Sigmoid colon (tissue), 7 donors: Measurements from ENCODE around the gene CEP250. TPM values are rescaled to one million over a fixed set of nuclear protein-coding genes. Genes with fewer than 3 reads are reported as not detected.

ENCODE experiments used
- DNase-seq: peaks from one replicate; pipeline ENCODE4 v3.0.0-alpha.2; 2019
- H3K27ac ChIP-seq, 4 donors: fragments of 200-600 bp; sonication (generic); one replicate each; pipeline ENCODE4 v1.5.1; 2016 to 2019; ENCODE audit warnings: mild to moderate bottlenecking in 1 of 4
- H3K27me3 ChIP-seq, 3 donors: fragments of 200-600 bp; sonication (generic); one replicate each; pipeline ENCODE4 v1.5.1; 2019; ENCODE audit warnings: mild to moderate bottlenecking in 1 of 3
- H3K36me3 ChIP-seq, 4 donors: fragments of 200-600 bp; sonication (generic); one replicate each; pipeline ENCODE4 v1.5.1; 2016 to 2019
- H3K4me1 ChIP-seq, 4 donors: fragments of 200-600 bp; sonication (generic); one replicate each; pipeline ENCODE4 v1.5.1; 2017 to 2019
- H3K4me3 ChIP-seq, 4 donors: fragments of 200-600 bp; sonication (generic); one replicate each; pipeline ENCODE4 v1.5.1; 2017 to 2019; ENCODE audit warnings: mild to moderate bottlenecking in 2 of 4, moderate library complexity in 1 of 4
- H3K9me3 ChIP-seq, 4 donors: fragments of 200-600 bp in 3 of 4; sonication (generic) in 3 of 4; one replicate each; pipeline versions ENCODE4 v1.5.1 to v1.6.1; 2013 to 2019
- EP300 ChIP-seq, 4 donors: sonication (generic); formaldehyde crosslinking; IDR thresholded peaks; one replicate each; pipeline ENCODE4 v1.6.1; 2017; ENCODE audit warnings: antibody characterized with exemption in 4 of 4
- POLR2A ChIP-seq, 2 donors: fragments of 450-650 bp; IDR thresholded peaks; one replicate each; pipeline ENCODE4 v1.6.1; 2016; ENCODE audit warnings: antibody characterized with exemption in 2 of 2, mild to moderate bottlenecking in 2 of 2, moderate library complexity in 2 of 2
- POLR2AphosphoS5 ChIP-seq, 4 donors: sonication (generic); formaldehyde crosslinking; IDR thresholded peaks; one replicate each; pipeline ENCODE4 v1.6.1; 2017; ENCODE audit warnings: antibody characterized with exemption in 4 of 4
- WGBS, 2 donors: extraction: QIAGEN DNeasy Blood & Tissue Kit; methylation state at CpG; one replicate each; pipeline ENCODE4 v1.1.7; 2013; 5-methylcytosine and 5-hydroxymethylcytosine counted together
- intact Hi-C: fragments of 100-400 bp; cut with DNase I; formaldehyde crosslinking; loops from one replicate; pipeline ENCODE4 v1.15.1; 2023
- polyA plus RNA-seq, 3 donors: library from polyadenylated mRNA; stranded (reverse); fragments of 200-250 nt; gene quantifications; one replicate each; pipeline ENCODE4 v1.2.3, GENCODE V29; 2013
- small RNA-seq, 3 donors: library from RNA; depleted of rRNA; stranded (forward); fragments of <200 nt; gene quantifications; one replicate each; pipeline ENCODE3, GENCODE V24; 2016
- total RNA-seq, 4 donors: library from RNA; depleted of rRNA; stranded (reverse); fragments of >200 nt; gene quantifications; one replicate each; pipeline ENCODE4 v1.1.0, GENCODE V29; 2016
- TF ChIP-seq, protein P1 (sequence below), 4 experiments: fragments of 450-650 bp in 3 of 4; fragments of 200-600 bp in 1 of 4; IDR thresholded peaks; one replicate each; pipeline ENCODE4 v1.5.1; 2016 to 2019; ENCODE audit warnings: antibody characterized with exemption in 4 of 4, mild to moderate bottlenecking in 3 of 4, moderate library complexity in 2 of 4
- donor health status: healthy with polysubstance abuse.
- donor health status: Bipolar disorder and iron deficiency.
- donor health status: healthy.

The CEP250 gene
- total and polyA plus RNA-seq, 7 donors: 6.6 to 35.2 (median 16.4) TPM

- peaks cover 0 to 14% (median 3%) of the 10 kb centered on the region in 4 donors for H3K36me3 ChIP-seq
- no peak overlapping the region for H3K4me3 ChIP-seq
- peaks cover 0 to 4% (median 0%) of the 10 kb centered on the region in 4 donors for H3K4me1 ChIP-seq
- TF ChIP-seq POLR2A (IDR thresholded peaks at IDR 0.05) (no peak), EP300 (IDR thresholded peaks at IDR 0.05) (no peak), POLR2AphosphoS5 (IDR thresholded peaks at IDR 0.05) (no peak)
- TF ChIP-seq, protein P1, sequence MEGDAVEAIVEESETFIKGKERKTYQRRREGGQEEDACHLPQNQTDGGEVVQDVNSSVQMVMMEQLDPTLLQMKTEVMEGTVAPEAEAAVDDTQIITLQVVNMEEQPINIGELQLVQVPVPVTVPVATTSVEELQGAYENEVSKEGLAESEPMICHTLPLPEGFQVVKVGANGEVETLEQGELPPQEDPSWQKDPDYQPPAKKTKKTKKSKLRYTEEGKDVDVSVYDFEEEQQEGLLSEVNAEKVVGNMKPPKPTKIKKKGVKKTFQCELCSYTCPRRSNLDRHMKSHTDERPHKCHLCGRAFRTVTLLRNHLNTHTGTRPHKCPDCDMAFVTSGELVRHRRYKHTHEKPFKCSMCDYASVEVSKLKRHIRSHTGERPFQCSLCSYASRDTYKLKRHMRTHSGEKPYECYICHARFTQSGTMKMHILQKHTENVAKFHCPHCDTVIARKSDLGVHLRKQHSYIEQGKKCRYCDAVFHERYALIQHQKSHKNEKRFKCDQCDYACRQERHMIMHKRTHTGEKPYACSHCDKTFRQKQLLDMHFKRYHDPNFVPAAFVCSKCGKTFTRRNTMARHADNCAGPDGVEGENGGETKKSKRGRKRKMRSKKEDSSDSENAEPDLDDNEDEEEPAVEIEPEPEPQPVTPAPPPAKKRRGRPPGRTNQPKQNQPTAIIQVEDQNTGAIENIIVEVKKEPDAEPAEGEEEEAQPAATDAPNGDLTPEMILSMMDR (IDR thresholded peaks at IDR 0.05): no peak
- no peaks in the 10 kb centered on the region for H3K27me3 ChIP-seq
- H3K27ac ChIP-seq: no peak overlapping the region
- intact Hi-C loops: no loop called here
- DNase-seq: no peak
- H3K9me3 ChIP-seq: no peaks in the 10 kb centered on the region
- 84% methylated on average over 10 of the region's 10 CpGs for WGBS, 2 donors
These were observed 107.2 kb downstream of the CEP250 start for GRCh38 chr20:35562541-35563110.

- TF ChIP-seq EP300 (IDR thresholded peaks at IDR 0.05) (no peak), POLR2AphosphoS5 (IDR thresholded peaks at IDR 0.05) (no peak), POLR2A (IDR thresholded peaks at IDR 0.05) (no peak)
- TF ChIP-seq, protein P1 (IDR thresholded peaks at IDR 0.05): no peak
- no peak overlapping the region for H3K27ac ChIP-seq
- peaks cover 0 to 2% (median 0%) of the 10 kb centered on the region in 4 donors for H3K36me3 ChIP-seq
- H3K27me3 ChIP-seq: no peaks in the 10 kb centered on the region
- 90 to 93% methylated on average over 10 of the region's 10 CpGs for WGBS, 2 donors
- DNase-seq: no peak
- intact Hi-C loops: no loop called here
- H3K9me3 ChIP-seq: no peaks in the 10 kb centered on the region
- H3K4me1 ChIP-seq: peaks cover 0 to 4% (median 0%) of the 10 kb centered on the region in 4 donors
- no peak overlapping the region for H3K4me3 ChIP-seq
These were observed 108.4 kb downstream of the CEP250 start for GRCh38 chr20:35563834-35564233.

- TF ChIP-seq POLR2A (IDR thresholded peaks at IDR 0.05): no peak
- TF ChIP-seq EP300 (IDR thresholded peaks at IDR 0.05): no peak
- TF ChIP-seq, protein P1 (IDR thresholded peaks at IDR 0.05): no peak
- no peak for TF ChIP-seq POLR2AphosphoS5 (IDR thresholded peaks at IDR 0.05)
- intact Hi-C loops: no loop called here
- peaks cover 0 to 4% (median 0%) of the 10 kb centered on the region in 4 donors for H3K4me1 ChIP-seq
- H3K27ac ChIP-seq: no peak overlapping the region
- no peak overlapping the region for H3K4me3 ChIP-seq
- H3K9me3 ChIP-seq: no peaks in the 10 kb centered on the region
- no peaks in the 10 kb centered on the region for H3K36me3 ChIP-seq
- H3K27me3 ChIP-seq: no peaks in the 10 kb centered on the region
- no peak for DNase-seq
- WGBS, 2 donors: 94 to 96% methylated on average over 7 of the region's 7 CpGs
These were observed 109.5 kb downstream of the CEP250 start for GRCh38 chr20:35564905-35565304.

GRCh38 chr20:35568645-35569044 is 113.2 kb downstream of the CEP250 start:
- Histone ChIP-seq H3K9me3 (peaks cover 0 to 6% (median under 1%) of the 10 kb centered on the region in 4 donors), H3K36me3 (no peaks in the 10 kb centered on the region), H3K4me1 (no peaks in the 10 kb centered on the region), H3K27ac (no peak overlapping the region), H3K4me3 (no peak overlapping the region), H3K27me3 (no peaks in the 10 kb centered on the region)
- DNase-seq: no peak
- WGBS, 2 donors: 2 to 17% methylated on average over 2 of the region's 2 CpGs
- TF ChIP-seq, protein P1 (IDR thresholded peaks at IDR 0.05): no peak
- TF ChIP-seq POLR2AphosphoS5 (IDR thresholded peaks at IDR 0.05): no peak
- TF ChIP-seq EP300 (IDR thresholded peaks at IDR 0.05): no peak
- TF ChIP-seq POLR2A (IDR thresholded peaks at IDR 0.05): no peak
- intact Hi-C loops: no loop called here

Small RNA genes within 50 kb of the gene (small RNA-seq; reads per million reads assigned to genes)
- gene MIR1289-1: 0 to 0.32 (median 0) reads per million in 3 donors

Other genes starting within 250 kb of the CEP250 start
- gene MMP24, start 228.9 kb upstream of the CEP250 start, total RNA-seq: 1 to 10 TPM in 3 of 4 donors, under 1 TPM in 1; 0.16 to 1.4 (median 1.1) TPM
- gene MMP24, start 228.9 kb upstream of the CEP250 start, polyA plus RNA-seq: under 1 TPM; under 0.01 to 0.46 (median 0.39) TPM
- gene MMP24OS, start 177.5 kb upstream of the CEP250 start, total RNA-seq: 10 to 100 TPM; 23.2 to 39.8 (median 29.4) TPM
- 100 to 1,000 TPM in 1 of 3 donors, 10 to 100 TPM in 2; 44.0 to 115 (median 97.3) TPM for gene MMP24OS, start 177.5 kb upstream of the CEP250 start, polyA plus RNA-seq
- gene EIF6, start 170.8 kb upstream of the CEP250 start, total RNA-seq: 10 to 100 TPM; 61.9 to 71.3 (median 66.1) TPM
- gene EIF6, start 170.8 kb upstream of the CEP250 start, polyA plus RNA-seq: 100 to 1,000 TPM; 202 to 289 (median 228) TPM
- gene FAM83C, start 163.2 kb upstream of the CEP250 start, total RNA-seq: not detected
- gene FAM83C, start 163.2 kb upstream of the CEP250 start, polyA plus RNA-seq: under 1 TPM in 2 of 3 donors, not detected in 1; under 0.01 to 0.03 TPM
- gene UQCC1, start 43.6 kb upstream of the CEP250 start, total RNA-seq: 10 to 100 TPM; 28.9 to 56.0 (median 37.5) TPM
- gene UQCC1, start 43.6 kb upstream of the CEP250 start, polyA plus RNA-seq: 10 to 100 TPM; 15.6 to 41.2 (median 33.3) TPM
- 1 to 10 TPM in 3 of 4 donors, under 1 TPM in 1; 0.82 to 2.8 (median 1.3) TPM for gene GDF5, start 17.4 kb upstream of the CEP250 start, total RNA-seq
- gene GDF5, start 17.4 kb upstream of the CEP250 start, polyA plus RNA-seq: under 1 TPM in 1 of 3 donors, not detected in 2; 0.74 TPM
- not detected for gene C20orf173, start 74.1 kb downstream of the CEP250 start, total RNA-seq
- gene C20orf173, start 74.1 kb downstream of the CEP250 start, polyA plus RNA-seq: not detected
- gene ERGIC3, start 86.5 kb downstream of the CEP250 start, total RNA-seq: 100 to 1,000 TPM; 141 to 230 (median 195) TPM
- 100 to 1,000 TPM; 113 to 200 (median 184) TPM for gene ERGIC3, start 86.5 kb downstream of the CEP250 start, polyA plus RNA-seq
- gene SPAG4, start 160.2 kb downstream of the CEP250 start, total RNA-seq: 10 to 100 TPM in 1 of 4 donors, 1 to 10 TPM in 3; 3.3 to 10.5 (median 4.6) TPM
- 1 to 10 TPM in 2 of 3 donors, not detected in 1; 4.1 to 4.2 TPM for gene SPAG4, start 160.2 kb downstream of the CEP250 start, polyA plus RNA-seq
- 100 to 1,000 TPM in 2 of 4 donors, 10 to 100 TPM in 2; 56.5 to 156 (median 90.1) TPM for gene CPNE1, start 209.3 kb downstream of the CEP250 start, total RNA-seq
- gene CPNE1, start 209.3 kb downstream of the CEP250 start, polyA plus RNA-seq: 100 to 1,000 TPM in 1 of 3 donors, 10 to 100 TPM in 2; 71.5 to 118 (median 76.8) TPM
- gene RBM12, start 209.3 kb downstream of the CEP250 start, total RNA-seq: 10 to 100 TPM; 24.6 to 26.4 (median 25.7) TPM
- 10 to 100 TPM; 10.2 to 23.1 (median 12.0) TPM for gene RBM12, start 209.3 kb downstream of the CEP250 start, polyA plus RNA-seq
- gene NFS1, start 243.8 kb downstream of the CEP250 start, total RNA-seq: 10 to 100 TPM; 25.2 to 39.2 (median 32.3) TPM
- gene NFS1, start 243.8 kb downstream of the CEP250 start, polyA plus RNA-seq: 10 to 100 TPM; 19.0 to 29.8 (median 19.2) TPM
- 100 to 1,000 TPM; 206 to 512 (median 398) TPM for gene ROMO1, start 243.8 kb downstream of the CEP250 start, total RNA-seq
- gene ROMO1, start 243.8 kb downstream of the CEP250 start, polyA plus RNA-seq: 100 to 1,000 TPM; 332 to 621 (median 592) TPM